DMS79 (cell line): ENCODE measurements around the gene BMP2K.

Experiments used
- DNase-seq: peaks from one replicate; lab custom pipeline; 2025; lab: John Stamatoyannopoulos, UW

Gene BMP2K

DNA sequence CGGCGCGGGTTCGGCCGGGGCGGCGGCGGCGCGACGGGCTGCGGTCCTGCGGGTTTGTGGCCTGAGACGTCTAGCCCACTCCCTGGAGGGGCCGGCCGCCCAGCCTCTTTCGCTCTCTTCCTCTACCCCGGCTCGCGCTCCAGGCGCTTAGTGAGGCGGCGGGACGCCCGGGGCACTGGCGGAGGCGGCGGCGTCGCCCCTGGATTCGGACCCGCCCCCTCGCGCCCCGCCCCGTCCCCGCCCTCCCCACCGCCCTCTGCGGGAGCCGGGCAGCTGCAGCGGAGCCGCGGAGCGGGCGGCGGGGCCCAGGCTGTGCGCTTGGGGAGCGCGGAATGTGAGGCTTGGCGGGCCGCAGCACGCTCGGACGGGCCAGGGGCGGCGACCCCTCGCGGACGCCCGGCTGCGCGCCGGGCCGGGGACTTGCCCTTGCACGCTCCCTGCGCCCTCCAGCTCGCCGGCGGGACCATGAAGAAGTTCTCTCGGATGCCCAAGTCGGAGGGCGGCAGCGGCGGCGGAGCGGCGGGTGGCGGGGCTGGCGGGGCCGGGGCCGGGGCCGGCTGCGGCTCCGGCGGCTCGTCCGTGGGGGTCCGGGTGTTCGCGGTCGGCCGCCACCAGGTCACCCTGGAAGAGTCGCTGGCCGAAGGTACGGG, at the start of gene BMP2K:
Gene BMP2K, plus strand, starts transcription at position 272 of the 650 bp plus-strand sequence. Its CDS starts 194 bp downstream, at position 466.
- peak; percentile 28 for DNase-seq

DNA sequence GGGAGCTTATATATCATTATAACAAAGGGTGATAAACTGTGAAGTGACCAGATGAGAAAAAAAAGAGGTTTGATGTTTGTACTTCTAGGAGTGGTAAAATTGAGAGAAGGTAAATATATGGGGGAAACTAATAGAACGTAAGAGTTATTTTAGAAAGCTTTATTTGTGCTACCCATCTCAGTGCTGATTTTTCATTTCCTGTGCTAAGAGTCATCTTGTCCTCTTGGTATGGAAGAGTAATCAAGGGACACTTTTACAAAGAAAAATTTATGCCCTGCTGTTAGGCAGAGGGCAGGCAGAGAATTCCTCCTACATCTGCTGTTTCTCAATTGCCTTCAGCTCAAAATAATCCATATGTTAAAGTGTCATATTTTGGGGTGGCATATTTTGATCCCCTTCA, 49.6 kb upstream of the BMP2K start:
- no peak for DNase-seq

- DNase-seq, result no peak
Observed at GRCh38 chr4:78732332-78733104, 43.6 kb upstream of the BMP2K start.

DNA sequence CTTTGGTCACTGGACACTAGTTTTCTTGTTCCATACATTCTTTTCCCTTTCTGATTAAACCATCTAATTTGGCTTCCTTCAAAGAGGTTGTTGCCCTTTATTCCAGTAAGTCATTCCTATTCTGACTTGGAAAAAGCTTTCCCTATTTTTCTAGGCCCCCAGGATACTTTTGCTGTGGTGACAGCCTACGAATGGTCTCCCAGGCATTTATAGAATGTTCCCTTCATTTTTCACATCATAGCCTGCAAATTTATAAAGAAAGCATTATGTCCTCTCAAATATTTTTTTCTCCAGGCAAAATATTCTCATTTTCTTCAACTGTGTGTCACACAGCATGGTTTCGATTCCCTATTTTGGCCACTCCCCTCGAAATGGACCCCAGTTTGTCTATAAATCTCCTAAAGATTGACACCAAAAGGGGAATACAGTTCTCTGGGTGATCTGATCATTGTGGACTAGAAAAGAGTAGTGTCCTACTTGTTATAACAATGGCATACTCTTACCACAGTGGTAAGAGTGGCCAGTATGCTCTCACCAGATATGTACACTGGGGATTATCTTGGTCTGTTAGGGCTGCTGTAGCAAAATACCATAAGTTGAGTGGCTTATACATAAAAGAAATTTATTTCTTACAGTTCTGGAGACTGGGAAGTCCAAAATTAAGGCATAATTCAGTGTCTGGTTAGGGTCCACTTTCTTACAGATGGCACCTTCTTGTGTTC, 41.5 kb upstream of the BMP2K start:
- no peak for DNase-seq

DNA sequence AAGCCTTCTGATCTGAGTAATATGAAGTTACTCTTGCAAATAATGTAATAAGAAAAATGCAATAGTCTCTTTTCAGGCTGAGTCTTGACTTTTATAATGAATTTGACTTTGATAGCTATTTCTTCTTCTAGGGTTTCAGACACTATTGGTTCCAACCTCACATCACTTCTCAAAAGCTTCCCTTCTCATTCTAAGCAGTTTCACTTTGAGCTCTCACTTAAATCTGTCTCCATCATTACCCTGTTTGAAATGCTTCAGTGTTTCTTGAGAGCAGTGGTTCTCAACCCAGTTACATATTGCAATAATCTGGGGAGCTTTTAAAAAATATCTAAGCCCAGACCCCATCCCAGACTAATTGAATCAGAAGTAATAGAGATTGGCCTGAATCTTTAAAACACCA, 40.5 kb upstream of the BMP2K start:
- DNase-seq, result no peak

DNA sequence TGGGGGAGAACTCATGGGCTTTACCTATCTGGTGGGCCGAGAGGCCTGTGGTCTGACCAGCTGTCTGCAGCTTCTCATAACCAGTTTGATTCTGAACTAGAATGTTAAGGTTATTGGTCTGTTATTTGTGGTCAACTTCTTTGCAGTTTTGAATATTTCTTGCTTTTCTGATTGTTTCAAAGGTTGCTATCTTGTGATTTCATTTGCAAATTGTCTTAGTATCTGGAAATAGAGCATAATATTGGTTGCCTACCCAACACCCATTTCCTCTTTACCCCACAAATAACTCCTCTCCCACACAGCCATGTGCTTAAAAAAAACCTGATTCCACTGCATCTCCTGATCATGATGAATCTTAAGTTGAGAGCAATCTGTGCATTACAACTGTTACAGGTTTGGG, 39.1 kb upstream of the BMP2K start:
- no peak for DNase-seq

DNA sequence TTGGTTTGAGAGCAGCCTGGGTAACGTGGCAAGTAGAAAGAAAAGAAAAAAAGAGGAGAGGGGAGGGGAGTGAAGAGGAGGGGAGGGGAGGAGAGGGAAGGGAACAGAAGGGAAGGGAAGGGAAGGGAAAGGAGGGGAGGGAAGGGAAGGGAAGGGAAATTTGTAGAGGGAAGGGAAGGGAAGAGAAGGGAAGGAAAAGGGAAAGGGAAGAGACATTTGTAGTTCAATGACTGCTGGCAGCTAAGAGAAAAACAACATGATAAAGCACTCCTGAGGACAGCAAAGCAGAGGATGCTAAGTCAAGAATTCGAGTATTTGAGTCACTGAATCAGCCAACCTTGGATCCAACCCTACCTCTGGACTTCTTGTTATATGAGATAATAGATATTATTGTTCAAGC, 38.2 kb upstream of the BMP2K start:
- no peak for DNase-seq

DNA sequence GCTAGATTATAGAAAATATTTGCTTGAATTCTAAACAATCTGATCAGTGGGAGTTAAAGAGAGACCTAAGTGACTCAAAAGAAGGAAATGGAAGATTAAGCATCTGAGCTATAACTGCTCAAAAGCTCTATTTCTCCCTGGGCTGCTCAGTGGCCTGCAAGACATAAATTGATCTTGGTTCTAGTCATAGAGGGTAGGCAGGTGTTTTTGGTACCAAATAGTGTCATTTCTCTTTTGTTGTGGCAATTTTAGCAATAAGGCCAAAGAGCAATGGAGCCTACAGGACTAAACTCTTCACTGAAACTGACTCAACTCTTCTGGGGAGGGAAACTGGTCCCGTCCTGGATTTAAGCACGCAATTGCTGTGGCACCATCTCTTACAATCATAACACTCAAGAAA, 33.9 kb upstream of the BMP2K start:
- DNase-seq, result no peak

DNA sequence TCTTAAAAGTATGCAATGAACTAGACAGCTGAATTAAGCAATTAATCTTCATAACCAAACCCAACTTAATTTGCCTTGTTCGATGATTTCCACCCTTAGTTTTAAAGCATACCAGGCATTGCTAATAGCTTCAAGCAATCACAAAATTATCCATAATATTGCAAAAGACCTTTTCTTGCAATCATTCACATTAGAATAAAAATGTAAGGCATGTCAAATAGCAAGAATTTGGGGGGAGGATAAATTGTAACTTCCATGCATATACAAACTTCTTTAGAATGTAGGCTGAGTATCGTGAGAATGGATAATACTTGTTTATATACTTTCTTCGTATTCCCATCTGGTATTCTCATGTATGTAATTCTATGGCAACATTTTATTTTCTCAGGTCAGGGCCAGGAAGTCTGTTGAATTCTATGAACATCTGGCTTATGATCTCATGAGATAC, 28.7 kb upstream of the BMP2K start:
- no peak for DNase-seq

- DNase-seq, result no peak
Observed at GRCh38 chr4:78748381-78748780, 27.8 kb upstream of the BMP2K start.

- no peak for DNase-seq
Observed at GRCh38 chr4:78749258-78749971, 26.7 kb upstream of the BMP2K start.

DNA sequence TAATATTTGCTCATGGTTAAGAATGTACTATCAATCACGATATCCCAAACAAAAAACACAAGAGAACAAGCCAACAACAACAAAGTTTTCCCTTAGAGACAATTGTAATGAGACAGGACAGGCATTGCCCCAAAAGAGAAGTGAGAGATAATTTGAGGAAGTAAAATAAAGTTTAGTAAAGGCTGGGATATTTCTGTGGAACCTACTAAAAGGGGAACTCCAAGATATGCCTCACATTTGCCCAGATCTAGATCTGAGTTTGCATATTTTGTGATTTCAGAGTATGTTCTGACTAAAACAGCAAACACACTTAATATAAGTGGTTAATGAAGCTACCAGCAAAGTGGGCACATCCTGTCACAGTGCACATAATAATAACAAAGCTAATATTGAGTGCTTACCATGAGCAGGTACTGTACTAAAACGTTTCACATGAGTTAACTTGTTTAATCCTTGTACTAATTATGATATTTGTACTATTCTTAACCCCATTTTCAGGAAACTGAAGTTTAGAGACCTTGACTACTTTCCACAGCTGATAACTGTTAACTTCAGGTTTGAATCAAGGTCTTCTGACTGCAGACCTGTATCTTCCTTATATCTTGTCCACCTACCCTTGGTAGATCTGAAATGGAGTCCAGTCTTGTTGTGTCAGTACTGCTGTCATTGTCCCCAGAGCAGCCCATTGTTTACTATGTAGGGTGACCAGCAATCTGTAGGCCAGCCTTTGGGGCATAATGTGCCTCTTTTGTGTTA, 26.0 kb upstream of the BMP2K start:
- no peak for DNase-seq

GRCh38 chr4:78753091-78753490, 23.1 kb upstream of the BMP2K start:
- DNase-seq, result no peak

DNA sequence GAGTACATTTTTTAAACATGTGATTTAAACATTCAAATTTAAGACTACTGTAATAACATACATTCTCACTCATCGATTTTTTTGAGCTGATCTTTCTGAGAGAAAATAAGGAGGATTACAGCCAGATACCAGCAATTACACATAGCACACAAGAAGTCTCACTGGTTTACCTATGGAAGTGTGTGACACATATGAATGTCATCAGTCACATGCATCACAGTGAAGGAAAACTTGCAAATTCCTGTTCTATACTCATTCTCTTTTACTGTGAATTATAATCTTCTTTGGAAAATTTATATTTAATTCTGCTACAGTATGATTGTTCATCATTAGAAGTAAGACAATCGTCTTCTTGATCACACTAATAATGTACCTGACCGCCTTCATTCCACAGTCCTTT, 21.3 kb upstream of the BMP2K start:
- no peak for DNase-seq

DNA sequence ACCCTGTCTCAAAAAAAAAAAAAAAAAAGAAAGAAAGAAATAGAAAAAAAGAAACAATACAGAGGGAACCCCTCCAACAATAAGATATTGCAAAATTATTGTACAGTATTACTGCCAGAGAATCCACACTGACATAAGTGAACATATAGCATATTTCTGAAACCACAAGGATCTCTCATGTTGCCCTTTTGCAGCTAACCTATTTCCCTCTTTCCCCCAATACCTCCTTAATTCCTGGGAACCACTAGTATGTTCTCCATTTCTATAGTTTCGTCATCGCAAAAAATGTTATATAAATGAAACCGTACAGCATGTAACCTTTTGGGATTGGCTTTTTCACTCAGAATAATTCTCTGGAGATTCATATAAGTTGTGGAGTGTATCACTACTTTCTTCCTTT, 20.0 kb upstream of the BMP2K start:
- DNase-seq, result no peak

GRCh38 chr4:78756776-78757175, 19.4 kb upstream of the BMP2K start:
- no peak for DNase-seq

DNA sequence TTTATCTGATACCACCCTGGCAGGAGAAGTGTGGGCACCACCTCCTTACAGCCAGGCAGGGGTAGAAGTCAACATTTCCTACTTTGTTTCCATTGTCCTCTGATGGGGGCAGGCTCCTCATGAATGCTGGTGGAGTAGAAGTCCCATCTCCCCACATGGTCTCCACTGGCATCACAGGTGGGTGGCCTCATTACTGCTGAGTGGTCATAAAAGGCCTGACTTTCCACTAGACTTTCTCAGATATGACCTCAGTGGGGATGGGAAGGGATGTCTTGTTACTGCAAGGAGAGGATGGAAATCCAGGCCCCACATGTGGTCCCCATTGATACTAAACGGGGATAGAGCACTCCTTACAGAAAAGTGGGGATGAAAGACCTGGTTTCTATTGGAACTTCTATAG, 18.6 kb upstream of the BMP2K start:
- no peak for DNase-seq

DNA sequence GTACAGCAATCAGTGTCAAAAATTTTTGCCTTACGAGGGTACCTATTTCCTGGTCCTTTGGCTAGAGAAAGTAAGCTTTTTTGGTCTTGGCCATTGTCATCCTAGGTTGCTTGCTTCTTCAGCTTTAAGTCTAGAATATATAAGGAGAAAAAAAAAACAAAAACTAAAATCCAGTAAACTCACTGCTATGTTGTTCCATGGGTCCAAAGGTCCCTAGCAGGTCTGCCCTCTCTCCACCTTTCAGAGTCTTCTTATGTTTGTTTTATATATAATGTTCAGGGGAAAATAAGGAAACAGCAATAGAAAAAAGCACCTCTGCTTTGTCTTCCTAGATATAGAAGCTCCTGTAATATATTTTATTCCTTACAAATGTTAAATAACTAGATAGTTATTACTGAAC, 18.1 kb upstream of the BMP2K start:
- no peak for DNase-seq

GRCh38 chr4:78762529-78762928, 13.6 kb upstream of the BMP2K start:
- DNase-seq, result no peak

GRCh38 chr4:78763251-78763650, 12.9 kb upstream of the BMP2K start:
- no peak for DNase-seq

GRCh38 chr4:78763763-78764387, 12.3 kb upstream of the BMP2K start:
- no peak for DNase-seq
